HG02981 (cell line): Measurements from ENCODE around the gene RSBN1.
"Not testable (repeated sequence)": the region's sequence is repeated elsewhere in the genome, so short reads cannot be mapped to it uniquely, and the experiment has no call there.

ENCODE experiments used
- ATAC-seq: cut with Tn5 transposase; IDR thresholded peaks from one replicate; pipeline ENCODE4 v1.9.1; 2021; ENCODE audit warnings: mild to moderate bottlenecking, moderate library complexity; ENCODE audit not compliant: unreplicated experiment

RSBN1 gene

DNA sequence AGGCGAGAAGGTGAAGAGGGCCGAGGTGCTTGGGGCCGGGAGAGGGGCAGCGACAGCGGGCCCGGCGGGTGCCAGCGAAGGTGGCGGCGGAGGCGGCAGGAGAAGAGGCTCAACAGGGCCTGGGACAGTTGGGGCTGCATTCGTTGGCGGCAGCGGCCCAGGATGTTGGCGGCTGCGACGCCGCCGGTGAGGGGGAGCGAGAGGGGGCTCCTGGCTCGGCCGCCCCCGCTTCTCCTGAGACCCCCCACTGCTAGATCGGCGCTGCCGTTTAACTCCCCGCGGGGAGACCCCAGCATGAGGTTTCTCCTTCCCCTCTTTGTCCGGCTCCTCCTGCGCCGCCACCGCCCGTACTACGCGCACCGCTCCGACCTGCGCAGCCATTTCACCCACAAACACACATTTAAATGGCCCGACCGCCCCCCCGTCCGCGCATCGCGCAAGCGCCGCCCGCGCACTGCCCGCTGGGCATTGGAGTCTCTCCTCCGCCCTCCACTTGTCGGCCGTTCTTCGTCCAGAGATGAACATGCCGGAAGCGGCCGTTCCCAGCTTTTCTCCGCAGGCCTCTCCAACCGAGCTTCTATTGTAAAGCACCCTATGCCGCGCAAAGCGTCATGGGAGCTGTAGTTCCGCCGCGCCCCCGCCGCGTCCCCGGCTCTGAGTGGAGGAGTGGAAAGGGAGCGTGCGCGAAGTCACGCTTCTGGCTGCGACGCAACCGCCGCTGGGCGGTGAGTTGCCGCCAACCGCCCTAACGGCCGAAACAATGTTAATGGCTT, at the start of gene RSBN1:
Gene RSBN1 (minus strand): TSS at position 589 of the 773 bp plus-strand sequence. CDS start 64 bp downstream, at position 525.
- ATAC-seq = peak; percentile 91

DNA sequence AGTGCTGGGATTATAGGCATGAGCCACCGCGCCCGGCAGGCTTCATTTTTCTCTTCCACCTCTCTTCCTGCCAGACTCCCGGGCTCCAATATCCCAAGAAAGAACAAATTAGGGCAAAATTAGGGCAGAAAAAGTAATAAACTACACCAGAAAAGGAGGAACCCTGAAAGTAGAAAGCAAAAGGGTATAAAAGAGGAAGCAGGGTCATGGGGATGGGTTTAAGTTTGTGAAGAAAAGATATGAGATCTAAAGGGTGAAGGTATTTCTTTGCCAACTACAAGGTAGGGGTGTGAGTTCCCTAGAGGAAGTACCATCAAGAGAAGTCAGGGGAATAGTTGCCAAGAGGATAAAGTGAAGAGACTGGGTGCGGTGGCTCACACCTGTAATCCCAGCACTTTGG, 49.4 kb upstream of the RSBN1 start:
- ATAC-seq = no peak

DNA sequence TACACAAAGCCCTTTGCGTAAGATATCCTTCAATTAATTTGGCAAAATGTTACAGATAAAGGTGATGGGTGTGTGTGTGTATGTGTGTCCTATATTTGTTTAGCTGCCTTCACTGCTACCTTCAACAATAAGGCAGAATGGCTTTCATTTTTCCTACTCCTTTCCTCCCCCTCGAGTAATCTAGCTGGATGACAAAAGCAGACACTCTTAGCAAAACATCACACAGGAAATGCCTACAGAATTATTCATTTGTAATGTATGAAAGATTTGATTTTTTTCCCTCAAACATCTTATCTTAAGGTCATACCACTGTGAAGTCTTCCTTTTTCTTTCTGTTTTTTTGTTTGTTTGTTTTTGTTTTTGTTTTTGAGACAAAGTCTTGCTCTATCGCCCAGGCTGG, 48.6 kb upstream of the RSBN1 start:
- ATAC-seq = no peak

DNA sequence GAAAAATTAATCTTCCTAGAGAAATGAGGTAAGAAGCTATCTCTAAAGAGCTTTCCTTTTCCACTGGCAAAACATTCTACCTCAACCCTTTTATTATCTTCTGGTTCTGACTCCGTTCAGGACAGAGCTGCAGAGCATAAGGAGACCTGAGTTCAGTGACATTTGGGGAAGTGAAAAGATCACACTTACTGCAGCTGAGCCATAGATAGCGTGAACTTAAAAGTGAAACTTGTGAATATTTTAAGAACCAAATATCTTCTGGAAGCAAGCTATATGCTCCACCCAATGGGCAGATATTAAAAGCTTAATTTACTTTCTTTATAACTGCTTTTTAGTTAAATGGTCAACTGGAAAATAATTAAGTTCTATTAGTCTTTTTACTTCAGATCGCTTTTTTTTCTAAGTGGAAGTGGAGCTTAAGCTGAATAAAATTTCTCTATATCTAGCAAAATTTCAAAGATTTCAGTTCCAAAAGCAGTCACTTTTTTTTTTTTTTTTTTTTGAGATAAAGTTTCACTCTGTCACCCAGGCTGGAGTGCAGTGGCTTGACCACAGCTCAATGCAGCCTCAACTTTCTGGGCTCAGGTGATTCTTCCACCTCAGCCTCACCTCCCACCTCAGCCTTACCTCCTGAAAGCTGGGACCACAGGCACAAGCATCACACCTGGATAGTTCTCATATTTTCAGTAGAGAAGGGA, 47.4 kb upstream of the RSBN1 start:
- ATAC-seq = peak; percentile 90

DNA sequence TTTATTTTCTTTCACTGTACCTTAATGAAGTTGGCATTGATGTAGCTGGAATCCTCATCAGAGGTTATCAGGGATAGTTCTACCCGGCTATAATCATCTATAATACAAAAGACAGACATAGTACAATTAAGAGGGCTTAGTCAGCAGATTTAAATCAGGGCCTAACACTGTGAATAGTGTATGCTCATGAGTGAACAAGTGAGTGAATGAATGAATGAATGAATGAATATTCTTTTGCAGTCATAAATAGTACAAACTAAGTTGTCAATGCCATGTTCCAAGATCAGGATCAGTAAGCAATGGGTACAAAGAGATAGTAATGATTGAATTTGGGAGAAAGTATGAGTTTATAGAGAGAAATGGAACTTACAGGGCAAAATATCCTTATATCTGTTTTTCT, 46.7 kb upstream of the RSBN1 start:
- ATAC-seq = no peak

DNA sequence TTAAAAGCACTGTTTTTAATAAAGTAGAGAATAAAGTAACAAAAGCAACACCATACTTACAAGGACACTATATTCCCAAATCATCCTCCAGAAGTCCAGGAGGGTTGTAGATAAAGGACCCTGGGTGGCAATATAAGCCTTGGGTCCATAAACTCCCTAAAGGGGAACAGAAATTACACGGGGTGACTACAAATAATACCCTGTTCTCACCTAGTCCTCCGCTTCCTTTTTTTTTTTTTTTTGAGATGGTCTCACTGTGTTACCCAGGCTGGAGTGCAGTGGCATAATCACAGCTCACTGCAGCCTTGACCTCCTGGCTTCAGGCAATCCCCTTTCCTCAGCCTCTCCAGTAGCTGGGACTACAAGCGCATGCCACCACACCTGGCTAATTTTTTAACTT, 46.1 kb upstream of the RSBN1 start:
- ATAC-seq = no peak

DNA sequence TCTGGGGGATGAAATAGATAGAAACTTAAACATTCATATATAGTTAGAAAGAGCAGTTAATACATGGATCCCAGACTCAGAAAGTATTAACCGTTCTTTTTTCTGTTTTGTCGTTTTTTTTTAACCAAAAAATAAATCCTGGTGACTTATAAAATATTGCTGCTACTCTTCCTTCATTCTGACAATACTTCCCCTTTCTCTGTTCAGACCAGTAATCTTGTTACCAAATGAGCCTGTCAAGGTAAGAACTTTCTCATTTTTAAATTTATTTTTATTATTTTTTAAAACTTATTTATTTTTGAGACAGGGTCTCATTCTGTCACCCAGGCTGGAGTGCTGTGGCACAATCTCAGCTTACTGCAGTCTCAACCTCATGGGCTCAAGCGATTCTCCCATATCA, 45.5 kb upstream of the RSBN1 start:
- no peak for ATAC-seq

DNA sequence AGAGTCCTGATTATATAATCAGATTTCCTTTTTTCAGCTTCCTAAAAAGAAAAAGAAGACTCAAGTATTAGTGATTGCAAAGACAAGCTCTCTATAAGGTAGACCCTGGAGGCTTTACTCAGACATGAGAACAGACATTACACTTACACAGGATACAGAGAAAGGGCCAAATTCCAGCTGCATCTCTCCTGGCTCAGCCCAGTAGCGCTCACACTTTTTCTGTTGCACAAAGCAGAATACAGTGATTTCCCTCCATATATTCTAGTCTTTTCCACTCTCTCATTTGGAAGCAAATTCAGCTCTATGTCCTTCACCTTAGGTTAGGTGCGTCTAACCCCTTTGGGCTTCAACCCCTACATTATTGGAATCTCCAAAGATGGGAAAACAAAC, 44.1 kb upstream of the RSBN1 start:
- ATAC-seq = no peak

DNA sequence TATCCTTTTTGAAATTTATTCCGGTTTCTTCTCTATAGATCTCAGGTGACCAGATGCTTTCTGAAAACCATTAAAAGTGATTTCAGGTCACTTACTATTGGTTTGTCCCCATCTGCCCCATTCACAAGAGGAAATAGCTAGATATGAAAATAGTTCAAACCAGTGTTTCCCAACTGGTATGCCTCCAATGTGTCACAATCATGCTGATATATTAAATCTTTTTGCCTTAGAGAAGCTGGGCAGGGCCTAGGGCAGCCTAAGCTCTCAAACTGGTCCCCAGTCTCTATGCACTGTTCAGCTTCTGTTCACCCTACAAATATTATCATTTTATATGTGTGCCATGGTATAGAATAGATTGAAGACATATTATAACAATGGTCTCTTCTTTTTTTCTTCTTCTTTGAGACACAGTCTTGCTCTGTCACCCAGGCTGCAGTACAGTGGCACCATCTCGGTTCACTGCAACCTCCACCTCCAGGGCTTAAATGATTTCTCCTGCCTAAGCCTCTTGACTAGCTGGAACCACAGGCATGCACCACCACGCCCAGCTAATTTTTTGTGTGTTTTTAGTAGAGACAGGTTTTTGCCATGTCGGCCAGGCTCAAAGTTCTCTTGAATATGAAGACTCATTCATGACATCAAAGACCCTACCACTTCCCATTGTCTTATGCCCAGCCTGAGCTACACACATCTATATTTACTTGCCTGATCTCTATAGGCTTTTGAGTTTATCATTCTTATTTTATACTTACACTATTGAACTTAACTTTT, 43.5 kb upstream of the RSBN1 start:
- no peak for ATAC-seq

DNA sequence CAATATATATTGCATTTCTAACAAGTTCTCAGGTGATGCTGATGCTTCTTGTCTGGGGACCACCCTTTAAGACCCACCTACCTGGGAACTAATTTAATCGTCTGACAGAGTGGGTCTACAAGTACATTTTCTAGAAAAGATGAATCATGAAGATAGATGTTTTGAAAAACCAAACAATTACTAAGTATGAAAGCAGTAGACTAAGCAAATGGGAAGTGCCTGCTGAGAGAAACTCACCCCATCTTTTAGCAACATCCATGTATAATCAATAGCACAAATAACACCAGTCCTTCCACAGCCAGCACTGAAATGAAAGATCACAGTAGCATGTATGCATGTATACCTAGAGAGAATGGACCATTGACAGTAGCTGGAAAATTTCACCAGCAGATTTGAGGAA, 42.0 kb upstream of the RSBN1 start:
- no peak for ATAC-seq

DNA sequence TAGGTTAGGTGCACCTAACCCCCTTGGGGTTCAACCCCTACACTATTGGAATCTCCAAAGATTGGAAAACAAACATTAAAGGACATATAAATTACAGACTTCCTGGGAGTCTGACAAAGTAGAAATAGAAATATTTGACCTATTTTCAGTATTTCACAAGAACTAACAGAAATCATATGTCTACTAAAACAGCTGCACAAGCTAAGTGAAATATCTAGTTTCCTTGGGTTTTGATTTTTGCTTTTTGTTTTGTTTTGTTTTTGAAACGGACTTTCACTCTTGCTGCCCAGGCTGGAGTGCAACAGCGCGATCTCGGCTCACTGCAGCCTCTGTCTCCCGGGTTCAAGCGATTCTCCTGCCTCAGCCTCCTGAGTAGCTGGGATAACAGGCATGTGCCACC, 40.4 kb upstream of the RSBN1 start:
- not testable (repeated sequence) for ATAC-seq

DNA sequence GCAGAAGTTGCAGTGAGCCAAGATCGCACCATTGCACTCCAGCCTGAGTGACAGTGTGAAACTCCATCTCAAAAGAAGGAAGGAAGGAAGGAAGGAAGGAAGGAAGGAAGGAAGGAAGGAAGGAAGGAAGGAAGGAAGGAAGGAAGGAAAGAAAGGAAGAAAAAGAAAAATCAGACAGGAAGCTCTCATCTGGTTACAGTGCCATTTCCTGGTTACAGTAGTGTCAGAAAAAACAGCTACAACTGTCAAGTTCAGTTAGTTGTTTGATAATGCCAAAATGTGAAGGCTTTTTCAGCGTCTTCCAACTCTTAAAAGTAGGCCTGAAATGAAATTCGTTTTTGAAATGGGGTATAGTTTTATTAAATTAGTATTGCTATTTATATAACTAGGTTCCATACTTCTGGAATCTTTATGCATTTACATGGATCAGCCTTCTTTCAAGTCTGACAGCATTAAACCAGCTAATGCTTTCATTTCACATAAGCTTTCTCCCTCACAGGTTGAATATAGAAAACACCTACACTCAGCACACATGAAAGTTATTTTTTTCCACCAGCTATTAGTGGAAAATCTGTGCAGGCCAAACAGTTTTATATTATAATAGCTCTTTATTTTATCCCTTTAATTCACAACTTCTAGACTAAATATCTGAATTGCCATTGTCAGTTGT, 38.0 kb upstream of the RSBN1 start:
- ATAC-seq = no peak

DNA sequence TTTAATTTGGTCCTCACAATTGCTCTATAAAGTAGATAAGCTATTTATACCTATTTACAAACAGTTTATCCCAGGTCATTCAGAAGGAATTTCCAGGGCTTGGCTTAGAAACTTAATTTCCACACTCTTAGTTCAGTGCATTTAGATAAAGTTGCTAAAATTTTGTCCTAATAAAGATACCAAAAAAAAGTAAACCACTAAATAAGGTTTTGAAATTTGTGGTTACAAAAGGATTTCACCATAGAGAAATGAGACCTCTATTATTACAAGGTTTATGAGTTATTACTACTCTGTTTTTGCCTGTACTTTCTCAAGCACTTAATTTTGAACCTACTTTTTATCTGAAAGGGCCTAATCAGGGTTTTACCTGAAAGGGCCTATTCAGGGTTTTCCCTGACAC, 36.8 kb upstream of the RSBN1 start:
- no peak for ATAC-seq

DNA sequence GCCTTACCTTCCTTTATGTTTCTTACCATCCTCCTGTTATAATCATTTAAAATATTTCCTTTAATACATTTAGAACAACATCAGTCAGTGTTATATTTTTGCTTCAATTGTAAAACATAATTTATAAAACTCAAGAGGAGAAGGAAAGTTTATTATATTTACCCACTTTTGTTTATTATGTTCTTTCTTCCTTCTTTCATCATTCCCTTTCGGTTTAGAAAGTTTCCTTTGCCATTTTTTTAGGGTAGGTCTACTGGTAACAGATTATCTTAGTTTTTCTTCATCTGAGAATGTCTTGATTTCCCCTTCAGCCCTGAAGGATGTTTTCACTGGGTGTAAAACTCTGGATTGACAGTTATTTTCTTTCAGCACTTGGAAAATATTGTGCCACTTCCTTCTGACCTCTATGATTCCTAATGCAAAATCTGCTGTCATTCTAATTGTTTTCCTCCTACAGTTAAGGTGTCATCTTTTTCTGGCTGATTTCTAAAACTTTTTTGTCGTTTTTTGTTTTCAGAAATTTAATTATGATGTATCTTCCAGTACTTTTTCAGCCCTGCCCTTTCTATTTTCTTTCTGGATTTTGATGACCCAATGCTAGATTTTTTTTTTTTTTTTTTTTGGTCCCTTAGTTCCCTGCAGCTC, 34.2 kb upstream of the RSBN1 start:
- no peak for ATAC-seq

DNA sequence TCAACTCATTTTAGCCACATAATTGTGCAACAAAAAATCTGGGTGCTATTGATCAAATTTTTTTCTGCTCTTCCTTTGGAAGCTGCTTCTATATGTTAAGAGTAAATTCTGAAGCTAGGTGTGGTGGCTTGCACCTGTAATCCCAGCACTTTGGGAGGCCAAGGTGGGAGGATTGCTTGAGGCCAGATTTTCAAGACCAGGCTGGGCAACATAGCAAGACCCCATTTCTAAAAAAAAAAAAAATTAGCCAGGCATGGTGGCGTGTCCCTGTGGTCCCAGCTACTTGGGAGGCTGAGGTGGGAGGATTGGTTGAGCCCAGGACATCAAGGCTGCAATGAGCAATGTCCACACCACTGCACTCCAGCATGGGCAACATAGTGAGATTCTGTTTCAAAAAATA, 24.3 kb upstream of the RSBN1 start:
- ATAC-seq = no peak

DNA sequence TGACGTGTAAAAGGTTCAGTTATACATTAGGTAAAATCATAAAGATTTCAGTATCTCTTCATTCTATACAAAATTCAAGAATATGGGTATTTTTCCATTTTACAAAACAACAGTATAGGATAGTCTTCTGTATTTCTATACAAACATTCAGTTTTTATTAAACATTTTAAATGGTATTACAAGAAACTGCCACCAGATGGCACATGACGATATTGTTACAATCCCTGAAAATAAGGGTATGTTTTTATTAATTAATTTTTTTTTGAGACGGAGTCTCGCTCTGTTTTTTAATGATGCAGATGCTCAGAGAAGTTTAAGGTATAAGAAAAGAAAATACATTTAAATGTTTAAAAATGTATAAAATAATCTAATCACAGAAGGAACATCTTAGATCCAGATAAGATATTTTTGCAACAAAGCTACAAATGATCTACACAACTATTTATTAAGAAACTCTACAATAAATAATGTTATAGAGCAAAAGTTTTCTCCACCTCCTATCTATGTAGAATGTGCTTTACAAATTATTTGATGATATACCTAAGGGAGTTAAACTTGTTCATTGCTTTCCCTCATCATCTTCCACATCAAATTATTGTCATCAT, 23.5 kb upstream of the RSBN1 start:
- ATAC-seq = no peak

DNA sequence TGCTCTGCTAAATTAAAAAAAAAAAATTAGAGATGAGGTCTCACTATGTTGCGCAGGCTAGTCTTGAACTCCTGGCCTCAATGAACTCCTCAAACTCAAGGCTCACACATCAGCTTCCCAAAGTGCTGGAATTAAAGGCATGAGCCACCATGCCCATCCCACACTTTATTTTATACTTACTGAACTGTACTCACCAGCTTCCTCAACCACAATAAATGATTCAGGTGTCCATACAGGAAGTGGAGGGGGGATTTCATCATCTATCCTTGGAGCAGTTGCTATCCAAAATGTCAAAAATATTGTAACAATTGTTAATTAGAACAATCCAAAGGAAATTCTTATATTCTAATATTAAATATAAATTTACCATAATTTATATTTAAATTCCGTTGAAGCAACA, 22.4 kb upstream of the RSBN1 start:
- no peak for ATAC-seq

DNA sequence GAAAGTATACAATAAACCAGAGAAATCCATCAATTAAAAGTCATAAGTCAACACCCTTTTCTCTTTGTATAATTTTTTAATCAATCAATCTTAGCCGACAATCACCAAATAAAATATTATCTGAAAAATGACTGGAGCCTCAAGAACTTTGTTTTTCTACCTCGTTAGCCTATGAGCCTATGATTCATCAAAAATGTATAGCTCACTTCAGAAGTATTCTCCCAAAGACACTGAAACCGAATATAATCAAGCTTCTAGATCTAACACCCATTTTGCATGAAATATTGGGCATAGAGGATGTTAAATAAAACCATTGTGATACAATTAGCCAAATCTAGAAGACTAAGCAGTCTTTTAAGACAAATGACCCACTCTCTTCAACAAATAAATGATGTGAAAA, 17.8 kb upstream of the RSBN1 start:
- no peak for ATAC-seq

DNA sequence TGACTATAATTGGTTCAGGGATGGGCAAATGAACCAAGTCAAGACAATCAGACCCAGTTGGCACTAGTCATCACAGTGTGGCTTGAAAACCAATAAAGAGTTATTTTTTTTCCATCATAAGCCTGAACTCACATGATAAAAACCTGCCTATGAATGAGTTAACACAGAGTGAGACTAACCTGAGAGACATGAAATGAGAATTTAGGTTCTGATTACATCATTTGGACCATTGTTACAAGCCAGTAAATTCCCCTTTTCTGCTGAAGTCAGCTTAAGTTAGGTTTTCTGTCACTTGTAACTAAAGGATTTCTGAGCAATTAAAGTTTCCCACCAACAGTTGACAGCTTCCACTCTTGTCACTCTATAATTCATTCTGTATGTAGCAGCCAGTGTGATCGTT, 9.6 kb upstream of the RSBN1 start:
- no peak for ATAC-seq

DNA sequence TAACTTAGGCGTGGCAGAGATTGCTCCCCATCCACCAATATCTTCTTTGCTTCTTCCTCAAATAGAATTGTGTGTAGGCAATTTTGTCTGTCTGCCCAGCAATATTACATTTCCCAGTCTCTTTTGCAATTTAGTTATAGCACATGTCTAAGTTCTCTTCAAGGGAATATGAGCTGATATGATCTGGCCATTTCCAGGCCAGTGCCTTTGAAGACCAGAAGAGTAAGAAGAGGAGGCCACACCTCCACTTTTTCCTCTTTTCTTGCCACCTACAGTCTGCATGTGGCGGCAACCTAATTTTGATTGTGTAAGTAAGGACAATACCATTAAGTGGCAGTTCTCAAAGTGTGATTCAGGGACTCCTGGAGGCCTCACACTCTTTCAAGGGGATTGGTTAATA, 6.3 kb upstream of the RSBN1 start:
- no peak for ATAC-seq
